Stomach (tissue), 9 donors: Measurements from ENCODE around the gene DRICH1. TPM values are rescaled to one million over a fixed set of nuclear protein-coding genes. Genes with fewer than 3 reads are reported as not detected.
"Not testable (repeated sequence)": the region's sequence is repeated elsewhere in the genome, so short reads cannot be mapped to it uniquely, and the experiment has no call there.

ENCODE experiments used
- DNase-seq, 2 donors: peaks; one replicate each; pipeline versions ENCODE4 v3.0.0 to v3.0.0-alpha.2; 2013 to 2019
- H3K27ac ChIP-seq, 5 donors: fragments of 200-600 bp in 4 of 5; sonication (generic) in 4 of 5; one replicate each; pipeline ENCODE4 v1.5.1; 2013 to 2019; ENCODE audit warnings: mild to moderate bottlenecking in 1 of 5, moderate library complexity in 1 of 5
- H3K27me3 ChIP-seq, 3 donors: fragments of 200-600 bp; sonication (generic); one replicate each; pipeline ENCODE4 v1.5.1; 2017 to 2019; ENCODE audit warnings: mixed run types in 1 of 3
- H3K36me3 ChIP-seq, 4 donors: fragments of 200-600 bp; sonication (generic); 1 replicate in 3 of 4; 2 replicates in 1 of 4; pipeline ENCODE4 v1.5.1; 2016 to 2019
- H3K4me1 ChIP-seq, 4 donors: fragments of 200-600 bp; sonication (generic); one replicate each; pipeline ENCODE4 v1.5.1; 2016 to 2019
- H3K4me3 ChIP-seq, 4 donors: fragments of 200-600 bp; sonication (generic) in 3 of 4; one replicate each; pipeline ENCODE4 v1.5.1; 2016 to 2019; ENCODE audit warnings: mild to moderate bottlenecking in 1 of 4
- H3K9me3 ChIP-seq, 4 donors: fragments of 200-600 bp; sonication (generic); one replicate each; pipeline ENCODE4 v1.5.1; 2016 to 2019
- CTCF ChIP-seq, 7 experiments: fragments of 450-650 bp in 4 of 7; fragments of 200-600 bp in 3 of 7; sonication (generic) in 3 of 7; IDR thresholded peaks; one replicate each; pipeline ENCODE4 v1.5.1; 2016 to 2019; ENCODE audit warnings: antibody characterized with exemption in 7 of 7, control low read depth in 2 of 7, mild to moderate bottlenecking in 1 of 7
- EP300 ChIP-seq: sonication (generic); formaldehyde crosslinking; IDR thresholded peaks from one replicate; pipeline ENCODE4 v1.6.1; 2017; ENCODE audit warnings: antibody characterized with exemption
- POLR2A ChIP-seq, 4 donors: fragments of 450-650 bp; IDR thresholded peaks; one replicate each; pipeline ENCODE4 v1.6.1; 2016; ENCODE audit warnings: antibody characterized with exemption in 4 of 4, control low read depth in 2 of 4, mild to moderate bottlenecking in 1 of 4, moderate library complexity in 1 of 4
- POLR2AphosphoS5 ChIP-seq, 3 donors: sonication (generic); formaldehyde crosslinking; IDR thresholded peaks; one replicate each; pipeline ENCODE4 v1.6.1; 2016; ENCODE audit warnings: antibody characterized with exemption in 3 of 3
- WGBS, 5 donors: extraction: QIAGEN DNeasy Blood & Tissue Kit in 3 of 5; methylation state at CpG; one replicate each; pipeline versions ENCODE4 v1.1.5 to v1.1.7; 2013 to 2018; 5-methylcytosine and 5-hydroxymethylcytosine counted together
- intact Hi-C: fragments of 100-400 bp; cut with DNase I; formaldehyde crosslinking; loops from one replicate; pipeline ENCODE4 v1.15.1; 2023; ENCODE audit warnings: low total_unique reads
- polyA plus RNA-seq, 3 donors: library from polyadenylated mRNA; stranded (reverse); fragments of 200-250 nt; gene quantifications; one replicate each; pipeline ENCODE4 v1.2.3, GENCODE V29; 2013
- small RNA-seq, 4 donors: library from RNA; depleted of rRNA; stranded (forward); fragments of <200 nt; gene quantifications; one replicate each; pipeline ENCODE3, GENCODE V24; 2016
- total RNA-seq, 5 donors: library from RNA; depleted of rRNA; stranded (reverse); fragments of >200 nt; gene quantifications; one replicate each; pipeline versions ENCODE4 v1.1.0 to v1.2.3, GENCODE V29; 2014 to 2016
- donor health status: healthy with polysubstance abuse.
- donor health status: Bipolar disorder and iron deficiency.
- donor health status: healthy.

DRICH1 gene
- total and polyA plus RNA-seq, 8 donors, result 0.28 to 49.0 (median 0.93) TPM; not detected in 4

- H3K36me3 ChIP-seq, result no peaks in the 10 kb centered on the region
- peaks cover 15 to 18% (median 16%) of the 10 kb centered on the region in 4 donors for H3K4me1 ChIP-seq
- TF ChIP-seq CTCF (IDR thresholded peaks at IDR 0.05) (no peak), POLR2A (IDR thresholded peaks at IDR 0.05) (no peak), POLR2AphosphoS5 (IDR thresholded peaks at IDR 0.05) (no peak), EP300 (no peak)
- H3K4me3 ChIP-seq, result no peak overlapping the region
- no peak overlapping the region for H3K27ac ChIP-seq
- H3K9me3 ChIP-seq, result no peaks in the 10 kb centered on the region
- DNase-seq, result no peak
- intact Hi-C loops, result no loop called here
- H3K27me3 ChIP-seq, result peaks cover 0 to 67% (median 29%) of the 10 kb centered on the region in 3 donors
- WGBS, 5 donors, result 85 to 93% (median 89%) methylated on average over 6 to 7 of the region's 7 CpGs
Observed at GRCh38 chr22:23564276-23564675, 67.8 kb downstream of the DRICH1 start.

GRCh38 chr22:23563111-23563510 is 69.0 kb downstream of the DRICH1 start:
- intact Hi-C loops, result no loop called here
- no peak overlapping the region for H3K4me3 ChIP-seq
- H3K4me1 ChIP-seq, result peaks cover 15 to 18% (median 16%) of the 10 kb centered on the region in 4 donors
- H3K27ac ChIP-seq, result no peak overlapping the region
- H3K36me3 ChIP-seq, result no peaks in the 10 kb centered on the region
- peaks cover 0 to 67% (median 29%) of the 10 kb centered on the region in 3 donors for H3K27me3 ChIP-seq
- no peak for TF ChIP-seq POLR2A (IDR thresholded peaks at IDR 0.05)
- no peak for TF ChIP-seq POLR2AphosphoS5 (IDR thresholded peaks at IDR 0.05)
- TF ChIP-seq EP300, result no peak
- no peak for TF ChIP-seq CTCF (IDR thresholded peaks at IDR 0.05)
- 93 to 96% (median 95%) methylated on average over 7 to 9 of the region's 9 CpGs for WGBS, 5 donors
- no peak for DNase-seq
- H3K9me3 ChIP-seq, result no peaks in the 10 kb centered on the region

- intact Hi-C loops, result no loop called here
- WGBS, 5 donors, result 53 to 89% (median 82%) methylated on average over 4 of the region's 4 CpGs
- Histone ChIP-seq H3K27ac (no peak overlapping the region), H3K36me3 (no peaks in the 10 kb centered on the region), H3K9me3 (no peaks in the 10 kb centered on the region), H3K4me3 (no peak overlapping the region), H3K27me3 (peaks cover 0 to 68% (median 26%) of the 10 kb centered on the region in 3 donors), H3K4me1 (peaks cover 15 to 18% (median 16%) of the 10 kb centered on the region in 4 donors)
- DNase-seq, result no peak
- TF ChIP-seq POLR2AphosphoS5 (IDR thresholded peaks at IDR 0.05), result no peak
- no peak for TF ChIP-seq EP300
- no peak for TF ChIP-seq CTCF (IDR thresholded peaks at IDR 0.05)
- TF ChIP-seq POLR2A (IDR thresholded peaks at IDR 0.05), result no peak
Observed at GRCh38 chr22:23562186-23562585, 69.9 kb downstream of the DRICH1 start.

- H3K9me3 ChIP-seq, DNase-seq, intact Hi-C loops, H3K4me3 ChIP-seq, H3K4me1 ChIP-seq, H3K27ac ChIP-seq, H3K36me3 ChIP-seq: not testable (repeated sequence)
- H3K27me3 ChIP-seq, result peaks cover 0 to 66% (median 15%) of the 10 kb centered on the region in 3 donors
- 62 to 88% (median 81%) methylated on average over 11 to 24 of the region's 24 CpGs for WGBS, 5 donors
Observed at GRCh38 chr22:23561025-23561510, 71.1 kb downstream of the DRICH1 start.

GRCh38 chr22:23560215-23560614 is 71.9 kb downstream of the DRICH1 start:
- 40 to 66% (median 46%) methylated on average over 1 of the region's 1 CpG for WGBS, 5 donors
- intact Hi-C loops, DNase-seq, H3K9me3 ChIP-seq, H3K27ac ChIP-seq, H3K4me1 ChIP-seq, H3K4me3 ChIP-seq, H3K36me3 ChIP-seq: not testable (repeated sequence)
- H3K27me3 ChIP-seq, result peaks cover 0 to 66% (median 7%) of the 10 kb centered on the region in 3 donors

Small RNA genes within 50 kb of the gene (small RNA-seq; reads per million reads assigned to genes)
- 0 reads per million in 4 donors for gene AP000346.3

Other genes with a start within 250 kb of the DRICH1 start
- under 1 TPM in 1 of 5 donors, not detected in 4; 0.55 TPM for gene IGLL1, start 52.0 kb downstream of the DRICH1 start, total RNA-seq
- not detected for gene IGLL1, start 52.0 kb downstream of the DRICH1 start, polyA plus RNA-seq
- gene RGL4, start 58.7 kb upstream of the DRICH1 start, total RNA-seq, result 1 to 10 TPM in 2 of 5 donors, not detected in 3; 2.9 to 5.9 TPM
- 1 to 10 TPM in 1 of 3 donors, under 1 TPM in 1, not detected in 1; 0.65 to 2.9 TPM for gene RGL4, start 58.7 kb upstream of the DRICH1 start, polyA plus RNA-seq
- 1 to 10 TPM in 4 of 5 donors, under 1 TPM in 1; 0.87 to 9.4 (median 4.5) TPM for gene ZNF70, start 118.8 kb upstream of the DRICH1 start, total RNA-seq
- gene ZNF70, start 118.8 kb upstream of the DRICH1 start, polyA plus RNA-seq, result under 1 TPM; 0.58 to 0.68 (median 0.61) TPM
- not detected for gene VPREB3, start 122.1 kb upstream of the DRICH1 start, total RNA-seq
- 1 to 10 TPM; 1.1 to 8.7 (median 7.8) TPM for gene VPREB3, start 122.1 kb upstream of the DRICH1 start, polyA plus RNA-seq
- gene C22orf15, start 130.7 kb upstream of the DRICH1 start, total RNA-seq, result not detected
- gene C22orf15, start 130.7 kb upstream of the DRICH1 start, polyA plus RNA-seq, result under 1 TPM in 1 of 3 donors, not detected in 2; 0.05 TPM
- gene CHCHD10, start 135.7 kb upstream of the DRICH1 start, total RNA-seq, result 100 to 1,000 TPM in 1 of 5 donors, 10 to 100 TPM in 2, 1 to 10 TPM in 2; 5.8 to 589 (median 43.2) TPM
- 100 to 1,000 TPM; 159 to 204 (median 168) TPM for gene CHCHD10, start 135.7 kb upstream of the DRICH1 start, polyA plus RNA-seq
- 10 to 100 TPM in 1 of 5 donors, 1 to 10 TPM in 2, not detected in 2; 2.3 to 54.2 (median 5.3) TPM for gene MMP11, start 140.5 kb upstream of the DRICH1 start, total RNA-seq
- 1 to 10 TPM in 2 of 3 donors, under 1 TPM in 1; 0.50 to 2.0 (median 2.0) TPM for gene MMP11, start 140.5 kb upstream of the DRICH1 start, polyA plus RNA-seq
- 10 to 100 TPM; 13.4 to 74.6 (median 48.2) TPM for gene SMARCB1, start 154.6 kb upstream of the DRICH1 start, total RNA-seq
- 10 to 100 TPM; 34.0 to 44.4 (median 37.2) TPM for gene SMARCB1, start 154.6 kb upstream of the DRICH1 start, polyA plus RNA-seq
- 10 to 100 TPM in 2 of 5 donors, 1 to 10 TPM in 2, under 1 TPM in 1; 0.45 to 24.1 (median 5.2) TPM for gene DERL3, start 206.7 kb upstream of the DRICH1 start, total RNA-seq
- 10 to 100 TPM in 1 of 3 donors, 1 to 10 TPM in 2; 6.2 to 24.5 (median 7.9) TPM for gene DERL3, start 206.7 kb upstream of the DRICH1 start, polyA plus RNA-seq
- 10 to 100 TPM in 1 of 5 donors, 1 to 10 TPM in 4; 3.2 to 10.3 (median 6.6) TPM for gene SLC2A11, start 225.6 kb upstream of the DRICH1 start, total RNA-seq
- 1 to 10 TPM; 5.8 to 9.1 (median 6.7) TPM for gene SLC2A11, start 225.6 kb upstream of the DRICH1 start, polyA plus RNA-seq